NOMO-1 (cell line): ENCODE results near the gene PLAGL2.

Experiments
- DNase-seq, 2 experiments: peaks; one replicate each; lab custom pipeline; 2025; ENCODE audit not compliant: unreplicated experiment in 2 of 2; lab: John Stamatoyannopoulos, UW

The PLAGL2 gene

GRCh38 chr20:32231847-32232246, 24.3 kb upstream of the PLAGL2 start:
- DNase-seq: peak in 1 of 2 experiments; percentile 20

GRCh38 chr20:32231245-32231644, 23.7 kb upstream of the PLAGL2 start:
- DNase-seq: no peak

- no peak for DNase-seq
These were observed 23.2 kb upstream of the PLAGL2 start for GRCh38 chr20:32230707-32231106.

- DNase-seq: no peak
These were observed 21.8 kb upstream of the PLAGL2 start for GRCh38 chr20:32229251-32229747.

- peak; percentile 85 to 91 for DNase-seq
These were observed 20.5 kb upstream of the PLAGL2 start for GRCh38 chr20:32227744-32228688.

- DNase-seq: no peak
These were observed 19.8 kb upstream of the PLAGL2 start for GRCh38 chr20:32227306-32227705.

- DNase-seq: no peak
These were observed 18.8 kb upstream of the PLAGL2 start for GRCh38 chr20:32226391-32226790.

- DNase-seq: no peak
These were observed 16.9 kb upstream of the PLAGL2 start for GRCh38 chr20:32224463-32224862.

GRCh38 chr20:32218156-32218900, 10.8 kb upstream of the PLAGL2 start:
- no peak for DNase-seq

GRCh38 chr20:32216179-32217142, 8.9 kb upstream of the PLAGL2 start:
- no peak for DNase-seq

- DNase-seq: no peak
These were observed 8.2 kb upstream of the PLAGL2 start for GRCh38 chr20:32215729-32216128.

GRCh38 chr20:32215147-32215546, 7.6 kb upstream of the PLAGL2 start:
- DNase-seq: no peak

- DNase-seq: no peak
These were observed 6.3 kb upstream of the PLAGL2 start for GRCh38 chr20:32213870-32214269.

- DNase-seq: no peak
These were observed 2.5 kb upstream of the PLAGL2 start for GRCh38 chr20:32209850-32210605.

GRCh38 chr20:32208499-32209154, 1.1 kb upstream of the PLAGL2 start:
- DNase-seq: no peak

- DNase-seq: no peak
These were observed 550 bp downstream of the PLAGL2 start for GRCh38 chr20:32206760-32207625.

GRCh38 chr20:32205843-32206759, 1.4 kb downstream of the PLAGL2 start:
- peak in 1 of 2 experiments; percentile 53 for DNase-seq
